Loucy (cell line): ENCODE results near the gene EEF1G.

Experiments
- CTCF ChIP-seq: fragments of 200-600 bp; sonication (generic); conservative IDR thresholded peaks from 2 replicates; pipeline ENCODE4 v1.5.1; 2014; ENCODE audit warnings: mild to moderate bottlenecking, antibody characterized with exemption, low read length
- EZH2phosphoT487 ChIP-seq: fragments of 200-600 bp; IDR thresholded peaks from 2 replicates; pipeline ENCODE4 v1.6.1; 2018; ENCODE audit warnings: antibody characterized with exemption, mild to moderate bottlenecking, moderate library complexity, borderline replicate concordance

GRCh38 chr11:62605902-62606301, 32.2 kb upstream of the EEF1G start:
- TF ChIP-seq CTCF (no peak), EZH2phosphoT487 (no peak)
